PC-3 (cell line): ENCODE results near the gene SATL1.

Experiments used
- CTCF ChIP-seq: fragments of 300-600 bp; sonication (generic); conservative IDR thresholded peaks from 2 replicates; pipeline ENCODE4 v1.5.1; 2017; ENCODE audit warnings: antibody characterized with exemption, low read depth, mild to moderate bottlenecking, low read length
- EZH2 ChIP-seq: fragments of 300-600 bp; sonication (generic); IDR thresholded peaks from one replicate; pipeline ENCODE4 v1.6.1; 2017; ENCODE audit warnings: antibody characterized with exemption, mild to moderate bottlenecking, low read length; ENCODE audit not compliant: unreplicated experiment

- TF ChIP-seq CTCF (peak; percentile 70), EZH2 (no peak)
Observed at GRCh38 chrX:85111347-85111746, 132.2 kb downstream of the SATL1 start.
